Ascending aorta (tissue), 2 donors: ENCODE data around the gene XPO4. TPM values are rescaled to one million over a fixed set of nuclear protein-coding genes. Genes with fewer than 3 reads are reported as not detected.
A peak's percentile ranks its signal among the peaks of the same experiment; 100 is the strongest.

ENCODE experiments used
- DNase-seq, 2 donors: peaks; one replicate each; pipeline ENCODE4 v3.0.0-alpha.2; 2019; ENCODE audit warnings: low spot score in 2 of 2
- H3K27ac ChIP-seq, 2 donors: fragments of 200-600 bp; sonication (generic); one replicate each; pipeline ENCODE4 v1.5.1; 2016 to 2017; ENCODE audit warnings: mild to moderate bottlenecking in 1 of 2
- H3K27me3 ChIP-seq: fragments of 200-600 bp; sonication (generic); one replicate; pipeline ENCODE4 v1.5.1; 2017
- H3K36me3 ChIP-seq, 2 donors: fragments of 200-600 bp; sonication (generic); one replicate each; pipeline ENCODE4 v1.5.1; 2016
- H3K4me1 ChIP-seq, 2 donors: fragments of 200-600 bp; sonication (generic); one replicate each; pipeline ENCODE4 v1.5.1; 2016 to 2017; ENCODE audit warnings: mild to moderate bottlenecking in 1 of 2
- H3K4me3 ChIP-seq, 2 donors: fragments of 200-600 bp; sonication (generic); one replicate each; pipeline ENCODE4 v1.5.1; 2016 to 2017; ENCODE audit warnings: mild to moderate bottlenecking in 1 of 2
- H3K9me3 ChIP-seq, 2 donors: fragments of 200-600 bp; sonication (generic); one replicate each; pipeline ENCODE4 v1.5.1; 2016
- intact Hi-C: fragments of 100-400 bp; cut with DNase I; formaldehyde crosslinking; loops from one replicate; pipeline ENCODE4 v1.15.1; 2023
- total RNA-seq: library from RNA; depleted of rRNA; stranded (reverse); fragments of >200 nt; gene quantifications from one replicate; pipeline ENCODE4 v1.1.0, GENCODE V29; 2016
- TF ChIP-seq, protein P1 (sequence below), 3 experiments: fragments of 200-600 bp in 2 of 3; fragments of 450-650 bp in 1 of 3; sonication (generic) in 2 of 3; IDR thresholded peaks; one replicate each; pipeline ENCODE4 v1.5.1; 2016 to 2019; ENCODE audit warnings: antibody characterized with exemption in 3 of 3, mild to moderate bottlenecking in 1 of 3, moderate library complexity in 1 of 3

XPO4 gene
- total RNA-seq, 1 donor from 2014 or later = 5.1 TPM

DNA sequence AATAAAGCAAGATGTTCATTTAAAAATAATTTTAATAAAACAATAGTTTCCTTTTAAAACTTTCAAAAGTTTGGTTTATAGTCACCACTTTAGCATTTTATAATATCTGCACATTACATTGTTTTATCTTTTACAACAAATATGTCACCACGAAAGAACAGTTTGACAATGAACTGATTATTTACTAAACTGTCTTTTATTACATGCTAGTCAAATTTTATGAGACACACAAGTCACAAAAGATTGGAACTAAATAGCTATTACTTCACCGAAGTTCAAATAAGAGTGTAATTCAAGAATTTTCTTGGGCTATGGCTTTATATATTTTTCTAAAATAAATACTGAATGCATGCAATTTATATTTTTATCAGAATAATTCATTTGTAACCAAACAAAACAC is 71.3 kb downstream of the XPO4 start:
- H3K4me3 ChIP-seq = no peak overlapping the region
- H3K36me3 ChIP-seq = peaks cover 0 to 7% of the 10 kb centered on the region in 2 donors
- no peaks in the 10 kb centered on the region for H3K27me3 ChIP-seq
- no peak for DNase-seq
- TF ChIP-seq, protein P1, sequence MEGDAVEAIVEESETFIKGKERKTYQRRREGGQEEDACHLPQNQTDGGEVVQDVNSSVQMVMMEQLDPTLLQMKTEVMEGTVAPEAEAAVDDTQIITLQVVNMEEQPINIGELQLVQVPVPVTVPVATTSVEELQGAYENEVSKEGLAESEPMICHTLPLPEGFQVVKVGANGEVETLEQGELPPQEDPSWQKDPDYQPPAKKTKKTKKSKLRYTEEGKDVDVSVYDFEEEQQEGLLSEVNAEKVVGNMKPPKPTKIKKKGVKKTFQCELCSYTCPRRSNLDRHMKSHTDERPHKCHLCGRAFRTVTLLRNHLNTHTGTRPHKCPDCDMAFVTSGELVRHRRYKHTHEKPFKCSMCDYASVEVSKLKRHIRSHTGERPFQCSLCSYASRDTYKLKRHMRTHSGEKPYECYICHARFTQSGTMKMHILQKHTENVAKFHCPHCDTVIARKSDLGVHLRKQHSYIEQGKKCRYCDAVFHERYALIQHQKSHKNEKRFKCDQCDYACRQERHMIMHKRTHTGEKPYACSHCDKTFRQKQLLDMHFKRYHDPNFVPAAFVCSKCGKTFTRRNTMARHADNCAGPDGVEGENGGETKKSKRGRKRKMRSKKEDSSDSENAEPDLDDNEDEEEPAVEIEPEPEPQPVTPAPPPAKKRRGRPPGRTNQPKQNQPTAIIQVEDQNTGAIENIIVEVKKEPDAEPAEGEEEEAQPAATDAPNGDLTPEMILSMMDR (IDR thresholded peaks at IDR 0.05) = no peak
- intact Hi-C loops = no loop called here
- H3K27ac ChIP-seq = no peak overlapping the region
- no peaks in the 10 kb centered on the region for H3K9me3 ChIP-seq
- H3K4me1 ChIP-seq = peaks cover 4 to 7% of the 10 kb centered on the region in 2 donors

DNA sequence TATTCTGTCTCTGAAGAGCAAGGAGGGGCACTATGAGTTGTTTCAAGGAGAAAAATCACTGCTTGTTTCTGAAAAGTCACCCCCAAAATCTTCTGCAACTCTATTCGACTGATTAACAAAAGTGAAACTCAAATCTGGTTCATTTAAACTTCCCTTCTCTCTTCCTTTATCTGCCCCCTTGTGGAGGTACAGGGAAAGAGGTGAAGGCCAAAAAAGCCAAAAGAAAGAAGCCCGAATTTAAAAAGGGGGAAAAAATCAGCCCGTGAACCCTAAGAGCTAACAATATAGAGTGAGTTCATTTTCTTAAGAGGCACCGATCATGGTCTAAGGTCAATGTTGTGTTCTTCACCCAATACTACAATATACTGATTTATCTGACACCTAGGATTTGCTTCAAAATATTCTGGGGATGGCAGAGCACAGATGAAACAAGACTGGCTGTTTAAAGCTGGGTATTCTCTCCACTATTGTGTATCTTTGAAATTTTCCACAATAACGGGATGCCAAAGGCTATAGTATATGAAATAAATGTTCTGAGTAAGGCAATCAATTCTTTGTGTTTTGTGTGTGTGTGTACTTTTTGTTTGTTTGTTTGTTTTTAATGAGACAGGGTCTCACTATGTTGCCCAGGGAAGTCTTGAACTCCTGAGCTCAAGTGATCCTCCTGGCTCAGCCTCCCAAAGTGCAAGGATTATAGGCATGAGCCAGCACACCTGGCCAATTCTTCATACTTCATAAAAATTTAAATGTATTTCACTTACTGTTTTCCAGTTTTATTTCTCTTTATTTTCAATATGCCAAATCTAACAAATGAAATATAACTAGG is 73.8 kb downstream of the XPO4 start:
- H3K27me3 ChIP-seq = no peaks in the 10 kb centered on the region
- intact Hi-C loops = loop anchor here (1.0 to 5.0 kb wide), 3 partner anchors 54 to 331 kb away; no protein-coding TSS in a partner anchor
- H3K9me3 ChIP-seq = no peaks in the 10 kb centered on the region
- DNase-seq = no peak
- H3K36me3 ChIP-seq = no peaks in the 10 kb centered on the region
- peak overlapping the region in 1 of 2 donors; percentile 6 for H3K27ac ChIP-seq
- H3K4me1 ChIP-seq = peaks cover 4 to 14% of the 10 kb centered on the region in 2 donors
- TF ChIP-seq, protein P1 (IDR thresholded peaks at IDR 0.05) = peak; percentile 70 to 87 (median 73)
- H3K4me3 ChIP-seq = peak overlapping the region; percentile 41 to 50

DNA sequence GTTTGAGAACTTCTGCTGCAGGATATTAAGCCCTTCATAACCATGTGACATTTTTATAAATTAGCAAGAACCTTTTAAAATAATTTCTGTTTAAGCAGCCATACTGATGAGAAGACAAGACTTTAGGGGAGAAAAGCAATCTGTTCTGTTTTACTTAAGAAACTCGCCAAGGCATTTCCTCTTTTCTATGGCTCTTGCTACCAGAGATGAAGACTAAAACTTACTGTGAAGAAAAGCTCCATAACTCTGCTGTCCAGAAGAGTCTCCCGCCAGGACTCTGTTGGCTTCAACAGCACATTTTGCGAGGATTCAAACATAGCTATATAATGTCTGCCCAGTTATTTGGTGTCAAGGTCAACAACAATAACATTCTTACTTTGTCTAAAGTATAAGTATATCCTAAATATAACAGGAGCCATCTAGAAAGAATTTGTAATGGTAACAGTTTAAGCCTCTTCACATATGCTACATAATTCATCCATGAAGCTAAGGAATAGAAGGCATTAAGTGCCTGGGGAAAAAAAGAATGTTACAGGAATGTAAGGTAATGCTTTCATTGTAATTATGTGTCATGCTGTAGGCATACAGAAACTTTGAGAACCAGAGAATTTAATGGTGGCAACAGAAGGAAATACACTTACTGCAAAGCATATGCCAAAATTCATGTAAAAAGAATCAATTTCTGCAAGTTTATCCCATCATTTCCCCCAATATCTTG is 75.5 kb downstream of the XPO4 start:
- TF ChIP-seq, protein P1 (IDR thresholded peaks at IDR 0.05) = no peak
- H3K36me3 ChIP-seq = no peaks in the 10 kb centered on the region
- intact Hi-C loops = loop anchor here (5.0 kb wide), 1 partner anchor 330 kb away; no protein-coding TSS in a partner anchor
- no peaks in the 10 kb centered on the region for H3K9me3 ChIP-seq
- no peak for DNase-seq
- no peak overlapping the region for H3K4me3 ChIP-seq
- H3K4me1 ChIP-seq = peaks cover 4 to 16% of the 10 kb centered on the region in 2 donors
- H3K27ac ChIP-seq = peak overlapping the region; percentile 3 to 21
- H3K27me3 ChIP-seq = no peaks in the 10 kb centered on the region

DNA sequence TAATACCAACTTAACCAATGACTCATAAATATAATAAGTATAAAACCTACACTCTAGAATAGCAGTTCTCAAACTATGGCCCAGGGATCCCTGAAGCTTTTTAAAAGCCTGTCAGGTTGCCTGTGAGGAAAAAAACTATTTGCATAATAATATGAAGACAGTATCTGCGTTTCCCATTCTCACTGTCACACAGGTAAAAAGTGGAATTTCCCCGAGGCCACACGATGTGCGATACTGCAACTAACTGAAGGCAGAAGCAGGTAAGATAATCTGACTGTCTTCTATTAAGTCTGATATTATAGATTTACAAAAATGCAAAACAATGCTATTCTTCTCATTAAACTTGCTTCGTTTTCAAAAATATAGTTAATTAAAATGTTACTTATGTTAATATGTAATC is 76.2 kb downstream of the XPO4 start:
- intact Hi-C loops = loop anchor here (5.0 kb wide), 1 partner anchor 329 kb away; no protein-coding TSS in a partner anchor
- H3K27me3 ChIP-seq = no peaks in the 10 kb centered on the region
- TF ChIP-seq, protein P1 (IDR thresholded peaks at IDR 0.05) = no peak
- DNase-seq = no peak
- no peak overlapping the region for H3K4me3 ChIP-seq
- H3K36me3 ChIP-seq = no peaks in the 10 kb centered on the region
- peaks cover 4 to 16% of the 10 kb centered on the region in 2 donors for H3K4me1 ChIP-seq
- H3K9me3 ChIP-seq = no peaks in the 10 kb centered on the region
- no peak overlapping the region for H3K27ac ChIP-seq

DNA sequence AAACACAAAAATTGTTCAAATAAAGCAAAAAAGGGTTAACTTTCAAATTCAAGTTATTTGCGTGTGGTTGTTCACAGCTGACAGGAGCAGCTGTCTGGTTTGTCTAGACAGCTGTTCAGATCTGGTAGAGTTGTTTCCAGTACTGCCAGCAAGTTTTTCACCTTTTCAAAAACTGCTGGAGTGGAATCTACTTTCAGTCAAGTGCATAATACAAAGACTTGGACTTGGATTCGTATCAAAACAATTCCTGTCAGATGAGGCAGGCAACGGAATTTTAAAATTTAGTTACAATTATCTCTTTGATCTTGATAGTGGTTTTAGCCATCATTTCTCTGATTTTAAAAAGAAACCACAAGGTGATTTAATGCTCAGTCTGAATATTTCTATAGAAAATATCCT is 77.1 kb downstream of the XPO4 start:
- no peaks in the 10 kb centered on the region for H3K9me3 ChIP-seq
- H3K27me3 ChIP-seq = no peaks in the 10 kb centered on the region
- H3K27ac ChIP-seq = peak overlapping the region in 1 of 2 donors; percentile 42
- H3K4me1 ChIP-seq = peaks cover 4 to 16% of the 10 kb centered on the region in 2 donors
- no peak for DNase-seq
- H3K4me3 ChIP-seq = no peak overlapping the region
- no peaks in the 10 kb centered on the region for H3K36me3 ChIP-seq
- TF ChIP-seq, protein P1 (IDR thresholded peaks at IDR 0.05) = no peak
- intact Hi-C loops = loop anchor here (5.0 kb wide), 1 partner anchor 328 kb away; no protein-coding TSS in a partner anchor
